Panc1 (cell line): ENCODE measurements around the gene CHAC2.
"Not testable (repeated sequence)": the region's sequence is repeated elsewhere in the genome, so short reads cannot be mapped to it uniquely, and the experiment has no call there.

Source experiments
- POLR2AphosphoS5 ChIP-seq: IDR thresholded peaks from 2 replicates; pipeline ENCODE4 v1.6.1; 2012; ENCODE audit warnings: mild to moderate bottlenecking, low read depth, low read length, moderate library complexity
- SIN3A ChIP-seq: IDR thresholded peaks from 2 replicates; pipeline ENCODE4 v1.6.1; 2012; ENCODE audit warnings: low read depth, mild to moderate bottlenecking, low read length, moderate library complexity, borderline replicate concordance; ENCODE audit not compliant: insufficient read depth
- TCF7L2 ChIP-seq: IDR thresholded peaks from 2 replicates; pipeline ENCODE4 v1.6.1; 2011; ENCODE audit warnings: mild to moderate bottlenecking, low read depth, low read length, inconsistent platforms
- TF ChIP-seq, protein P1 (sequence below): fragments of 450-650 bp; IDR thresholded peaks from 2 replicates; pipeline ENCODE4 v1.5.1; 2017; ENCODE audit warnings: mild to moderate bottlenecking
- TF ChIP-seq, protein P2 (sequence below), 2 experiments: IDR thresholded peaks; 2 replicates each; pipeline ENCODE4 v1.6.1; 2011 to 2012; ENCODE audit warnings: low read depth in 2 of 2, control low read depth in 1 of 2, low read length in 1 of 2, mild to moderate bottlenecking in 1 of 2, moderate library complexity in 1 of 2; ENCODE audit not compliant: insufficient read depth in 1 of 2

DNA sequence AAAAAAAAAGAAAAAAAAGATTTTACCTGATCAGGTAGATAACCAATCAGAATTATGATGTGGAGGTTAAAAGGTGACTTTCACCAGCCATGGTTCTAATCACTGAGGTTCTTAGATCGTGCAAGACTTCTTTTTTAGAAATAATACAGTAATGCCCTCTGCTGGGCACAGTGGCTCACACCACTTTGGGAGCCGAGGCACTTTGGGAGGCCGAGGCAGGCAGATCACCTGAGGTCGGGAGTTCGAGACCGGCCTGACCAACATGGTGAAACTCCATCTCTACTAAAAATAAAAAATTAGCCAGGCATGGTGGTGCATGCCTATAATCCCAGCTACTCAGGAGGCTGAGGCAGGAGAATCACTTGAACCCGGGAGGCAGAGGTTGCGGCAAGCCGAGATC is 56.0 kb downstream of the CHAC2 start:
- TF ChIP-seq, protein P1, sequence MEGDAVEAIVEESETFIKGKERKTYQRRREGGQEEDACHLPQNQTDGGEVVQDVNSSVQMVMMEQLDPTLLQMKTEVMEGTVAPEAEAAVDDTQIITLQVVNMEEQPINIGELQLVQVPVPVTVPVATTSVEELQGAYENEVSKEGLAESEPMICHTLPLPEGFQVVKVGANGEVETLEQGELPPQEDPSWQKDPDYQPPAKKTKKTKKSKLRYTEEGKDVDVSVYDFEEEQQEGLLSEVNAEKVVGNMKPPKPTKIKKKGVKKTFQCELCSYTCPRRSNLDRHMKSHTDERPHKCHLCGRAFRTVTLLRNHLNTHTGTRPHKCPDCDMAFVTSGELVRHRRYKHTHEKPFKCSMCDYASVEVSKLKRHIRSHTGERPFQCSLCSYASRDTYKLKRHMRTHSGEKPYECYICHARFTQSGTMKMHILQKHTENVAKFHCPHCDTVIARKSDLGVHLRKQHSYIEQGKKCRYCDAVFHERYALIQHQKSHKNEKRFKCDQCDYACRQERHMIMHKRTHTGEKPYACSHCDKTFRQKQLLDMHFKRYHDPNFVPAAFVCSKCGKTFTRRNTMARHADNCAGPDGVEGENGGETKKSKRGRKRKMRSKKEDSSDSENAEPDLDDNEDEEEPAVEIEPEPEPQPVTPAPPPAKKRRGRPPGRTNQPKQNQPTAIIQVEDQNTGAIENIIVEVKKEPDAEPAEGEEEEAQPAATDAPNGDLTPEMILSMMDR = peak; percentile 57
- TF ChIP-seq, protein P2, sequence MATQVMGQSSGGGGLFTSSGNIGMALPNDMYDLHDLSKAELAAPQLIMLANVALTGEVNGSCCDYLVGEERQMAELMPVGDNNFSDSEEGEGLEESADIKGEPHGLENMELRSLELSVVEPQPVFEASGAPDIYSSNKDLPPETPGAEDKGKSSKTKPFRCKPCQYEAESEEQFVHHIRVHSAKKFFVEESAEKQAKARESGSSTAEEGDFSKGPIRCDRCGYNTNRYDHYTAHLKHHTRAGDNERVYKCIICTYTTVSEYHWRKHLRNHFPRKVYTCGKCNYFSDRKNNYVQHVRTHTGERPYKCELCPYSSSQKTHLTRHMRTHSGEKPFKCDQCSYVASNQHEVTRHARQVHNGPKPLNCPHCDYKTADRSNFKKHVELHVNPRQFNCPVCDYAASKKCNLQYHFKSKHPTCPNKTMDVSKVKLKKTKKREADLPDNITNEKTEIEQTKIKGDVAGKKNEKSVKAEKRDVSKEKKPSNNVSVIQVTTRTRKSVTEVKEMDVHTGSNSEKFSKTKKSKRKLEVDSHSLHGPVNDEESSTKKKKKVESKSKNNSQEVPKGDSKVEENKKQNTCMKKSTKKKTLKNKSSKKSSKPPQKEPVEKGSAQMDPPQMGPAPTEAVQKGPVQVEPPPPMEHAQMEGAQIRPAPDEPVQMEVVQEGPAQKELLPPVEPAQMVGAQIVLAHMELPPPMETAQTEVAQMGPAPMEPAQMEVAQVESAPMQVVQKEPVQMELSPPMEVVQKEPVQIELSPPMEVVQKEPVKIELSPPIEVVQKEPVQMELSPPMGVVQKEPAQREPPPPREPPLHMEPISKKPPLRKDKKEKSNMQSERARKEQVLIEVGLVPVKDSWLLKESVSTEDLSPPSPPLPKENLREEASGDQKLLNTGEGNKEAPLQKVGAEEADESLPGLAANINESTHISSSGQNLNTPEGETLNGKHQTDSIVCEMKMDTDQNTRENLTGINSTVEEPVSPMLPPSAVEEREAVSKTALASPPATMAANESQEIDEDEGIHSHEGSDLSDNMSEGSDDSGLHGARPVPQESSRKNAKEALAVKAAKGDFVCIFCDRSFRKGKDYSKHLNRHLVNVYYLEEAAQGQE (IDR thresholded peaks at IDR 0.05; ENCODE audit: insufficient read depth in 1 of 2, low read depth in 2 of 2, low read length in 1 of 2) = not testable (repeated sequence)
- TF ChIP-seq POLR2AphosphoS5, SIN3A, TCF7L2: not testable (repeated sequence)
